ENCODE data around the gene ACSM6.

ACSM6 gene

GRCh38 chr10:95247200-95247880 lies 53.3 kb downstream of the ACSM6 start:
- no peak for DNase-seq

- no peak for DNase-seq
Observed at GRCh38 chr10:95247881-95248583, 54.0 kb downstream of the ACSM6 start.

DNA sequence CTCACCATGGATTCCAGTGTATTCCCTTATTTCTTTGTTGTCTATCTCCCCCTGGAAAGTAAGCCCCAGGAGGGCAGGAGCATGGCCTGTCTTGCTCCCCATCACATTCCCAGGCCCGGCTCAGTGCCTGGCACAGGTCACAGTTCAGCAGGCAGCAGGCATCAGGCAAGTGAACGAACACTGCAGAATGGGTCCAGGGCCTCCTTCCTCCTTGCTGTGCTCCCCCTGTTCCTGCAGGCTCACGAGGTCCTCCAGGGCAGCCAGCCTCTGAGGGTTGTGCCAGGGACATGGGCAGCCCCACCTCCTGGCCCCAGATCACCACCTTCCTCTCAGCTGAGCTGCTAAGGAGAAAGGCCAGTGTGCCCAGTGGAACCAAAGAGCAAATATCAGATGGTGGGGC lies 55.0 kb downstream of the ACSM6 start:
- DNase-seq, result no peak

- DNase-seq, result no peak
Observed at GRCh38 chr10:95249467-95249866, 55.4 kb downstream of the ACSM6 start.

DNA sequence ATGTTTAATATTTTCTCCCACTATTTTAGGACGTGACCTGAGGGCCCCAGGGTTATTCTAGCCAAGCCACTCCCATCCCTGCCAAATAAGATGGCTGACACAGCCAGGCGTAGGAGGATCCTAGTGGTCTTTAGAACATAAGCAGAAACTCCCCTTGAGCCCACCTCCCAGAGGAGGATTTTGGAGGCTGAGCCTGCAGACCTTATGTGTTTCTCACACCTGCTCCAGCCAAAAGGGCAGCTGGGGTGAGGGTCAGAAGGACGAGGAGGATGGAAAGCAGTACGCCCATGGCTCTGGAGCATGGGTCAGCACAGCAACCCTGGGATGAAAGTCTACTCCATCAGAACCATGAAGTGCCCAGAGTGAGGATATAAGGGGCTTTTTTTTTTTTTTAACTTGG lies 56.8 kb downstream of the ACSM6 start:
- DNase-seq, result no peak

GRCh38 chr10:95253007-95253406 lies 59.0 kb downstream of the ACSM6 start:
- no peak for DNase-seq

GRCh38 chr10:95253686-95254085 lies 59.6 kb downstream of the ACSM6 start:
- DNase-seq, result no peak

GRCh38 chr10:95254629-95255028 lies 60.6 kb downstream of the ACSM6 start:
- DNase-seq, result no peak

GRCh38 chr10:95256268-95256667 lies 62.2 kb downstream of the ACSM6 start:
- DNase-seq, result no peak

DNA sequence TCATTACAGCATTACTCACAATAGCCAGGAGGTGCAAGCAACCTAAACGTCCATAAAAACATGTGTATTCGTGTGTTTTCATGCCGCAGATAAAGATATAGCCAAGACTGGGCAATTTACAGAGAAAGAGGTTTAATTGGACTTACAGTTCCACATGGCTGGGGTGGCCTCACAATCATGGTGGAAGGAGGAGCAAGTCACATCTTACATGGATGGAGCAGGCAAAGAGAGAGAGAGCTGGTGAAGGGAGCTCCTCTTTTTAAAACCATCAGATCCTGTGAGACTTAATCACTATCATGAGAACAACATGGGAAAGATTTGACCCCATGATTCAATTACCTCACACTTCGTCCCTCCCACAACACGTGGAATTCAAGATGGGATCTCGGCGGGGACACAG lies 63.8 kb downstream of the ACSM6 start:
- no peak for DNase-seq

- no peak for DNase-seq
Observed at GRCh38 chr10:95260397-95260881, 66.4 kb downstream of the ACSM6 start.

- DNase-seq, result no peak
Observed at GRCh38 chr10:95260909-95261552, 67.0 kb downstream of the ACSM6 start.

DNA sequence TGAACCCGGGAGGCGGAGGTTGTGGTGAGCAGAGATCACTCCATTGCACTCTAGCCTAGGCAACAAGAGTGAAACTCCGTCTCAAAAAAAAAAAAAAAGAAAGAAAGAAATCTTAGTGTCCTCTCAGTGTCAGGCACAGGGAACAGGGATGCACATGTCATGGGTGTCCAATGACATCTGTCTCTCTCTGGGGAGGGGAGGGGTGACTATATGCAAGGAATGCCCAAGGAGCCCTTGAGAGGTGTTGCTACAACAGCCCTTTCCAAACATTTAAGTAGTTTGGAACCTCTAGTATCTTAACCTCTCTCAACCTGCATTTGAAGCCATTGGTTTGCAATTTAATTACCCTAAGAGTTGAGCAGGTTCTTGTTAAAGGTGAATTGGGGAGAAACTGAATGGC lies 67.9 kb downstream of the ACSM6 start:
- no peak for DNase-seq

DNA sequence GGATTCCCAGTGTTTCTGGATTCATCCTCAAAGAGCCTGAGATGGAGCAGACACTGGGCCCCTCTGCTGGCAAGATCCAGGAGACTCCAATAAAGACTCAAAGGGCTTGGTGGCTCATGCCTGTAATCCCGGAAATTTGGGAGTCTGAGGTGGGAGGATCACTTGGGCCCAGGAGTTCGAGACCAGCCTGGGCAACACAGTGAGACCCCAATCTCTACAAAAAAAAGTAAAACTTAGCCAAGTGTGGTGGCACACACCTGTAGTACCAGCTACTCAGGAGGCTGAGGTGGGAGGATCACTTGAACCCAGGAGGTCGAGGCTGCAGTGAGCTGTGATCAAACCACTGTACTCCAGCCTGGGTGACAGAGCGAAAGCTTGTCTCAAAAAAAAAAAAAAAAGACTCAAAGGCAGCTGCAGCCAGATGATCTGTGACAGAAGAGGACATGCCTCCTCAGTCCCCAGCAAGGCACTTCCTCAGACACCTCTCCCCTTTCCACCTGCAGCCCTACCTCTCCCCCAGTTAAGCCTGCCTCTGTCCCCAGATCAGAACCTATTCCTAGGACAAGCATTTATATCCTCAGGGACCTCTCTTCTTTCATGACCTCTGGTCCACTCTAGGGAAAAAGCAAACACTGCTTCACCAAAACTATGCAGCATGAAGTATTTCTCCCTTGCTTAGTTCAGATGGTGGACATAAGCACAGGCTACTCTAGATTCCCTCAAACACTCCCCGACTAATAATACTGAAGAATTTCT lies 68.9 kb downstream of the ACSM6 start:
- no peak for DNase-seq

GRCh38 chr10:95263864-95264226 lies 69.8 kb downstream of the ACSM6 start:
- no peak for DNase-seq

DNA sequence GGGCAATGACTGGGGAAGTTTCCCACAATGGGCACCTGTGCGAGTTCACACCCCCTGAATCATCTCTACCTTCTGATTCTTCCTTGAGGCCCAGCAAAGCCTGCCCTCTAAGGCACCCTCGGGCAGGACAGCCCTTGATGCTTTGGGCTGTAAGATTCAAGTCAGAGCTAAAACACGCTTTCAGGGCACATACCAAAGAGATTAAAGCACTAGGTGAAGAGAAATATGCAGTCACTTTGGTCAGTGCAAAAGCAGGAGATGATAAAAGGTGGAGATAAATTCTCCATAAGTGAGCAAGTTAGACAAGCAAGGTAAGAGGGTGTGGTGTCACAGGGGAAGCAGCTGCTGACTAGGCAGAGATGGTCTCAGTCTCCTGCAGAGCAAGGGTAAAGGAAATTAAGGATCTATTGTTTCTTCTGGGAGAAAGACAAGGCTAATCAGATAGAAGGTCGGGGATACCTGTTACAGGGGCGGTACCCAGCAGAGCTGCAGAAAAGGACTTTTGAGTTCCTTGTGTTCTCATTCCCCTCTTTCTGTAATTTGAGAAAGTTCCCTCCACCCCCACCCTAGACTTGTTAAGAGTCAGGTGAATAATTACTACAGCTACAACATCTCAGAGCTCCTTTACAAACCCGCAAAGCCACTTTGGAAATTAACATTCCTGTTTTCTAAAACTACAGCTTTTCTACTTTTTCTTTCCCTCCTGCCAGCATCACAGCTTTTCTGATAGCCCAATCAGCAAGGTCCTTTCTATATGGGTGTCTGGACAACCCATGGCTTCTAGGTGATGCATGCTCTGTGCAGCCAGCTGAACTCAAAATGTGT lies 70.4 kb downstream of the ACSM6 start:
- no peak for DNase-seq

DNA sequence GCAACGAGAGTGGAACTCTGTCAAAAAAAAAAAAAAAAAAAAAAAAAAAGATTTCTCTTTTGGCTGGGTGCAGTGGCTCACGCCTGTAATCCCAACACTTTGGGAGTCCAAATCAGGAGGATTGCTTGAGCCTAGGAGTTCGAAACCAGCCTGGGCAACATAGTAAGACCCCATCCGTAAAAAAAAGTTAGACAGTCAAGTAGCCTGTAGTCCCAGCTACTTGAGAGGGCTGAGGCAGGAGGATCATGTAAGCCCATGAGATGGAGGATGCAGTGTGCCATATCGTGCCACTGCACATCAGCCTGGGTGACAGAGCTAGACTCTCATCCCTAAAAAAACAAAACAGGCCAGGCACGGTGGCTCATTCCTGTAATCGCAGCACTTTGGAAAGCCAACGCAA lies 71.5 kb downstream of the ACSM6 start:
- no peak for DNase-seq

- no peak for DNase-seq
Observed at GRCh38 chr10:95266674-95267095, 72.6 kb downstream of the ACSM6 start.

DNA sequence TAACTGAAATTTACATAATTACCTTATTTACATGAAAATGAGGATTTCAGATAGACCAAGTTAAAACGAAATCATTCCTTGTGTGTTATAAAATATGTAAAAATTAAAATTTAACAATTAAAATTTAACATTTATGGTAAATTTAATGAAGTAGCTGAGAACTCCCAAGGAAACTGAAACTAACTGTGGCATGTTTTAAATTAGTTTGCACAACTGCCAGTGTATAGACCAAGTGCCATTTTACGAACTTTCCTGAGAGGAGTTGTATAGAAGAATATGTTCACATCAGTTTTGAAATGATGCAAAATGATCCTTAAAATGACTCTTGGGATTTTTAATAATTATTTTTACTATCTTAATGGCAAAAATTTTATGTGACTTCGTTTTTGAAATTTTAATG lies 73.2 kb downstream of the ACSM6 start:
- DNase-seq, result no peak

- no peak for DNase-seq
Observed at GRCh38 chr10:95268438-95268837, 74.4 kb downstream of the ACSM6 start.

GRCh38 chr10:95273393-95274312 lies 79.6 kb downstream of the ACSM6 start:
- DNase-seq, result no peak
